Stimulated activated CD4-positive, alpha-beta T cell treated with anti-CD3 and anti-CD28 coated beads, TNF-alpha, amount 100 ng/mL, for 48 hours (primary cell): ENCODE data around the gene DNAH10.

Experiments
- DNase-seq, 3 donors: peaks; one replicate each; pipeline ENCODE4 v3.0.0-alpha.2; 2020; ENCODE audit warnings: low read depth in 3 of 3

Gene DNAH10

GRCh38 chr12:123933214-123933613, 171.1 kb downstream of the DNAH10 start:
- DNase-seq: no peak

GRCh38 chr12:123934016-123934620, 172.0 kb downstream of the DNAH10 start:
- no peak for DNase-seq

GRCh38 chr12:123934829-123935228, 172.7 kb downstream of the DNAH10 start:
- DNase-seq: no peak

GRCh38 chr12:123935956-123936355, 173.9 kb downstream of the DNAH10 start:
- DNase-seq: no peak

GRCh38 chr12:123936471-123936870, 174.4 kb downstream of the DNAH10 start:
- no peak for DNase-seq

- DNase-seq: no peak
These were observed 175.0 kb downstream of the DNAH10 start for GRCh38 chr12:123936956-123937706.

GRCh38 chr12:123937707-123938591, 175.8 kb downstream of the DNAH10 start:
- peak; percentile 14 to 27 (median 19) for DNase-seq

GRCh38 chr12:123938679-123939480, 176.8 kb downstream of the DNAH10 start:
- no peak for DNase-seq

- DNase-seq: no peak
These were observed 177.9 kb downstream of the DNAH10 start for GRCh38 chr12:123939716-123940626.

- no peak for DNase-seq
These were observed 178.5 kb downstream of the DNAH10 start for GRCh38 chr12:123940627-123940966.

GRCh38 chr12:123941000-123941399, 178.9 kb downstream of the DNAH10 start:
- DNase-seq: no peak

GRCh38 chr12:123941624-123942237, 179.6 kb downstream of the DNAH10 start:
- DNase-seq: no peak

GRCh38 chr12:123942238-123942653, 180.1 kb downstream of the DNAH10 start:
- no peak for DNase-seq

GRCh38 chr12:123942911-123943648, 181.0 kb downstream of the DNAH10 start:
- DNase-seq: no peak

GRCh38 chr12:123943816-123944215, 181.7 kb downstream of the DNAH10 start:
- DNase-seq: no peak

- DNase-seq: no peak
These were observed 182.6 kb downstream of the DNAH10 start for GRCh38 chr12:123944696-123945095.

GRCh38 chr12:123945287-123946151, 183.4 kb downstream of the DNAH10 start:
- no peak for DNase-seq

GRCh38 chr12:123946152-123946515, 184.0 kb downstream of the DNAH10 start:
- DNase-seq: no peak
